Activated naive CD4-positive, alpha-beta T cell treated with anti-CD3 and anti-CD28 coated beads, Interleukin-2, amount 10 ng/mL, durations not matched to agents 7 days and 5 days (primary cell): ENCODE results near the gene MYBBP1A.
A peak's percentile ranks its signal among the peaks of the same experiment; 100 is the strongest.

ENCODE experiments used
- CTCF ChIA-PET: fragments of 350-600 bp; sonication (Branson Sonifier 250); formaldehyde crosslinking; loops from one replicate; lab custom pipeline; 2021; ENCODE audit warnings: antibody characterized with exemption; lab: Charles Lee
- DNase-seq: peaks from one replicate; pipeline ENCODE4 v3.0.0-alpha.2; 2020
- H3K27ac Mint-ChIP-seq: one replicate; pipeline ENCODE4 v1.8.0; 2021; ENCODE audit warnings: mild to moderate bottlenecking, moderate library complexity, mixed read lengths
- H3K27me3 Mint-ChIP-seq: one replicate; pipeline ENCODE4 v1.8.0; 2021; ENCODE audit warnings: mild to moderate bottlenecking, mixed read lengths
- H3K36me3 Mint-ChIP-seq: one replicate; pipeline ENCODE4 v1.8.0; 2021; ENCODE audit warnings: mixed read lengths
- H3K4me1 Mint-ChIP-seq: one replicate; pipeline ENCODE4 v1.8.0; 2021; ENCODE audit warnings: mixed read lengths
- H3K4me3 Mint-ChIP-seq: one replicate; pipeline ENCODE4 v1.8.0; 2021; ENCODE audit warnings: mild to moderate bottlenecking, moderate library complexity, mixed read lengths
- H3K9me3 Mint-ChIP-seq: one replicate; pipeline ENCODE4 v1.8.0; 2021; ENCODE audit warnings: mixed read lengths

The MYBBP1A gene

GRCh38 chr17:4572131-4572530, 16.9 kb upstream of the MYBBP1A start:
- peaks cover 11% of the 10 kb centered on the region for H3K4me1 Mint-ChIP-seq
- H3K27me3 Mint-ChIP-seq = peaks cover 22% of the 10 kb centered on the region
- H3K36me3 Mint-ChIP-seq = no peaks in the 10 kb centered on the region
- H3K9me3 Mint-ChIP-seq = no peaks in the 10 kb centered on the region
- no peak overlapping the region for H3K27ac Mint-ChIP-seq
- no peak overlapping the region for H3K4me3 Mint-ChIP-seq
- CTCF ChIA-PET = interaction anchor here (0.6 to 0.8 kb wide), 2 partner anchors 38 to 44 kb away, joined by 3 read pairs; no protein-coding TSS in a partner anchor
- no peak for DNase-seq

GRCh38 chr17:4569591-4569990, 14.4 kb upstream of the MYBBP1A start:
- CTCF ChIA-PET = interaction anchor here (0.6 to 1.4 kb wide), 3 partner anchors 56 to 171 kb away, joined by 3 read pairs; no protein-coding TSS in a partner anchor
- peaks cover 17% of the 10 kb centered on the region for H3K27me3 Mint-ChIP-seq
- no peak overlapping the region for H3K4me3 Mint-ChIP-seq
- H3K9me3 Mint-ChIP-seq = no peaks in the 10 kb centered on the region
- no peak for DNase-seq
- H3K27ac Mint-ChIP-seq = no peak overlapping the region
- peaks cover 19% of the 10 kb centered on the region for H3K4me1 Mint-ChIP-seq
- H3K36me3 Mint-ChIP-seq = no peaks in the 10 kb centered on the region

- Mint-ChIP-seq H3K4me1 (peaks cover 30% of the 10 kb centered on the region), H3K27ac (no peak overlapping the region), H3K9me3 (no peaks in the 10 kb centered on the region), H3K27me3 (peaks cover 11% of the 10 kb centered on the region), H3K4me3 (no peak overlapping the region), H3K36me3 (no peaks in the 10 kb centered on the region)
- CTCF ChIA-PET = interaction anchor here (0.6 to 4.4 kb wide), 25 partner anchors 10 to 338 kb away, joined by 3 to 43 read pairs (median 4); partner anchors contain the start of genes ALOX15, CHRNE, MYBBP1A and SPNS2
- DNase-seq = peak; percentile 70
Observed at GRCh38 chr17:4566785-4567184, 11.6 kb upstream of the MYBBP1A start.

- Mint-ChIP-seq H3K36me3 (no peaks in the 10 kb centered on the region), H3K4me1 (peaks cover 39% of the 10 kb centered on the region), H3K27ac (peak overlapping the region; percentile 25), H3K9me3 (no peaks in the 10 kb centered on the region), H3K27me3 (peaks cover 11% of the 10 kb centered on the region), H3K4me3 (no peak overlapping the region)
- DNase-seq = peak; percentile 73
- CTCF ChIA-PET = interaction anchor here (0.8 to 4.4 kb wide), 11 partner anchors 10 to 340 kb away, joined by 3 to 43 read pairs (median 7); partner anchors contain the start of genes CHRNE, MYBBP1A and SPNS3
Observed at GRCh38 chr17:4565209-4566141, 10.3 kb upstream of the MYBBP1A start.

- Mint-ChIP-seq H3K27ac (peak overlapping the region; percentile 51), H3K4me1 (peaks cover 42% of the 10 kb centered on the region), H3K9me3 (no peaks in the 10 kb centered on the region), H3K27me3 (peaks cover 8% of the 10 kb centered on the region), H3K4me3 (peak overlapping the region; percentile 1), H3K36me3 (no peaks in the 10 kb centered on the region)
- CTCF ChIA-PET = interaction anchor here (1.9 kb wide), 1 partner anchor 141 kb away, joined by 16 read pairs; no protein-coding TSS in a partner anchor
- DNase-seq = no peak
Observed at GRCh38 chr17:4562015-4562969, 7.1 kb upstream of the MYBBP1A start.

- no peak for DNase-seq
- peaks cover 4% of the 10 kb centered on the region for H3K27me3 Mint-ChIP-seq
- CTCF ChIA-PET = no interaction called here
- no peak overlapping the region for H3K4me3 Mint-ChIP-seq
- H3K36me3 Mint-ChIP-seq = no peaks in the 10 kb centered on the region
- H3K4me1 Mint-ChIP-seq = peaks cover 49% of the 10 kb centered on the region
- H3K27ac Mint-ChIP-seq = no peak overlapping the region
- H3K9me3 Mint-ChIP-seq = no peaks in the 10 kb centered on the region
Observed at GRCh38 chr17:4560837-4561256, 5.7 kb upstream of the MYBBP1A start.

- Mint-ChIP-seq H3K9me3 (no peaks in the 10 kb centered on the region), H3K27ac (no peak within 1 kb of the TSS), H3K4me1 (peaks cover 49% of the 10 kb centered on the region), H3K4me3 (no peak within 1 kb of the TSS), H3K36me3 (no peaks in the 10 kb centered on the region), H3K27me3 (no peaks in the 10 kb centered on the region)
- CTCF ChIA-PET = no interaction called here
- DNase-seq = no peak
Observed at GRCh38 chr17:4560421-4560820, 5.2 kb upstream of the MYBBP1A start, which contains the start of gene GGT6. Gene GGT6 (minus strand): TSS chr17:4560577. CDS start chr17:4560521, 56 bp downstream.

GRCh38 chr17:4559966-4560365, 4.8 kb upstream of the MYBBP1A start:
- Mint-ChIP-seq H3K36me3 (no peaks in the 10 kb centered on the region), H3K4me1 (peaks cover 50% of the 10 kb centered on the region), H3K27ac (no peak overlapping the region), H3K9me3 (no peaks in the 10 kb centered on the region), H3K27me3 (no peaks in the 10 kb centered on the region), H3K4me3 (no peak overlapping the region)
- DNase-seq = no peak
- CTCF ChIA-PET = no interaction called here

- Mint-ChIP-seq H3K36me3 (peaks cover 3% of the 10 kb centered on the region), H3K4me3 (no peak overlapping the region), H3K9me3 (no peaks in the 10 kb centered on the region), H3K27me3 (no peaks in the 10 kb centered on the region), H3K27ac (no peak overlapping the region), H3K4me1 (peaks cover 56% of the 10 kb centered on the region)
- DNase-seq = no peak
- CTCF ChIA-PET = no interaction called here
Observed at GRCh38 chr17:4559139-4559791, 4.1 kb upstream of the MYBBP1A start.

GRCh38 chr17:4558347-4558971, 3.3 kb upstream of the MYBBP1A start:
- H3K4me1 Mint-ChIP-seq = peaks cover 59% of the 10 kb centered on the region
- CTCF ChIA-PET = no interaction called here
- no peak overlapping the region for H3K27ac Mint-ChIP-seq
- DNase-seq = no peak
- H3K36me3 Mint-ChIP-seq = peaks cover 10% of the 10 kb centered on the region
- H3K9me3 Mint-ChIP-seq = no peaks in the 10 kb centered on the region
- H3K4me3 Mint-ChIP-seq = no peak overlapping the region
- no peaks in the 10 kb centered on the region for H3K27me3 Mint-ChIP-seq

- CTCF ChIA-PET = interaction anchor here (1.1 to 3.3 kb wide), 2 partner anchors 7 to 9 kb away, joined by 9 to 12 read pairs; no protein-coding TSS in a partner anchor
- H3K4me1 Mint-ChIP-seq = peaks cover 52% of the 10 kb centered on the region
- DNase-seq = no peak
Observed at GRCh38 chr17:4557626-4558346, 2.6 kb upstream of the MYBBP1A start.

GRCh38 chr17:4556996-4557395, 1.8 kb upstream of the MYBBP1A start:
- H3K36me3 Mint-ChIP-seq = peaks cover 13% of the 10 kb centered on the region
- DNase-seq = no peak
- CTCF ChIA-PET = interaction anchor here (1.1 to 3.3 kb wide), 2 partner anchors 8 to 10 kb away, joined by 9 to 12 read pairs; no protein-coding TSS in a partner anchor
- no peaks in the 10 kb centered on the region for H3K9me3 Mint-ChIP-seq
- no peak overlapping the region for H3K4me3 Mint-ChIP-seq
- no peaks in the 10 kb centered on the region for H3K27me3 Mint-ChIP-seq
- H3K4me1 Mint-ChIP-seq = peaks cover 44% of the 10 kb centered on the region
- H3K27ac Mint-ChIP-seq = no peak overlapping the region

More at GRCh38 chr17:4557626-4558346, 2.6 kb upstream of the MYBBP1A start:
- H3K4me3 Mint-ChIP-seq = no peak overlapping the region
- H3K9me3 Mint-ChIP-seq = no peaks in the 10 kb centered on the region
- no peak overlapping the region for H3K27ac Mint-ChIP-seq
- H3K36me3 Mint-ChIP-seq = peaks cover 10% of the 10 kb centered on the region
- no peaks in the 10 kb centered on the region for H3K27me3 Mint-ChIP-seq
